Nephron progenitor cell (in vitro differentiated cells): ENCODE measurements around the gene NRF1.

Experiments
- DNase-seq: peaks from one replicate; pipeline ENCODE4 v3.0.0; 2021
- H3K27ac Mint-ChIP-seq: 2 replicates; pipeline ENCODE4 v1.8.0; 2021; ENCODE audit warnings: mild to moderate bottlenecking, moderate library complexity, mixed read lengths
- H3K27me3 Mint-ChIP-seq: 2 replicates; pipeline ENCODE4 v1.8.0; 2021; ENCODE audit warnings: mild to moderate bottlenecking, low read depth, mixed read lengths; ENCODE audit not compliant: poor library complexity
- H3K36me3 Mint-ChIP-seq: 2 replicates; pipeline ENCODE4 v1.8.0; 2021; ENCODE audit warnings: low read depth, mixed read lengths
- H3K4me1 Mint-ChIP-seq: 2 replicates; pipeline ENCODE4 v1.8.0; 2021; ENCODE audit warnings: mixed read lengths
- H3K4me3 Mint-ChIP-seq: 2 replicates; pipeline ENCODE4 v1.8.0; 2021; ENCODE audit warnings: mild to moderate bottlenecking, moderate library complexity, mixed read lengths
- H3K9me3 Mint-ChIP-seq: 2 replicates; pipeline ENCODE4 v1.8.0; 2021; ENCODE audit warnings: mild to moderate bottlenecking, moderate library complexity, mixed read lengths
- CTCF ChIP-seq: fragments of 200-600 bp; sonication (generic); IDR thresholded peaks from 2 replicates; pipeline ENCODE4 v1.5.0; 2021; ENCODE audit warnings: antibody characterized with exemption

The NRF1 gene

GRCh38 chr7:129665013-129665401 lies 53.5 kb downstream of the NRF1 start:
- no peak for DNase-seq
- Mint-ChIP-seq H3K27ac (no peak overlapping the region), H3K4me1 (no peaks in the 10 kb centered on the region), H3K27me3 (no peaks in the 10 kb centered on the region), H3K4me3 (no peak overlapping the region), H3K9me3 (peaks cover 38% of the 10 kb centered on the region), H3K36me3 (peaks cover 69% of the 10 kb centered on the region)
- TF ChIP-seq CTCF, result no peak

- DNase-seq, result no peak
- H3K4me1 Mint-ChIP-seq, result no peaks in the 10 kb centered on the region
- H3K27me3 Mint-ChIP-seq, result no peaks in the 10 kb centered on the region
- no peak for TF ChIP-seq CTCF
- peaks cover 17% of the 10 kb centered on the region for H3K9me3 Mint-ChIP-seq
- H3K4me3 Mint-ChIP-seq, result no peak overlapping the region
- peaks cover 48% of the 10 kb centered on the region for H3K36me3 Mint-ChIP-seq
- no peak overlapping the region for H3K27ac Mint-ChIP-seq
Observed at GRCh38 chr7:129667116-129667515, 55.6 kb downstream of the NRF1 start.

- Mint-ChIP-seq H3K4me1 (no peaks in the 10 kb centered on the region), H3K27me3 (no peaks in the 10 kb centered on the region)
Observed at GRCh38 chr7:129667551-129667950, 56.0 kb downstream of the NRF1 start.

DNA sequence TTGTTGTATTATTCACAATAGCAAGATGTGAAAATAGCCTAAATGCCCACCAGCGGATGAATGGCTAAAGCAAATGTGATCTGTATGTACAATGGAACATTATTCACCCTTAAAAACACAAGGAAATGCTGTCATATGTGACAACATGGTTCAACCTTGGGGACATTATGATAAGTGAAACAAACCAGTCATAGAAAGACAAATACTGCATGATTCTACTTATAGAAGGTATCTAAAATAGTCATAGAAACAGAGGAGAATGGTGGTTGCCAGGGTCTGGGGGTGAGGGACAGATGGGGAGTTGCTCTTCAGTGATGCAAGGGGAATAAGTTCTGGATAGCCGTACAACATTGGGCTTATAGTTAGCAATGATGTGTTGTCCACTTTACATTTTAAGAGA lies 58.4 kb downstream of the NRF1 start:
- no peak overlapping the region for H3K27ac Mint-ChIP-seq
- TF ChIP-seq CTCF, result no peak
- peaks cover 7% of the 10 kb centered on the region for H3K9me3 Mint-ChIP-seq
- H3K4me3 Mint-ChIP-seq, result no peak overlapping the region
- DNase-seq, result no peak
- peaks cover 34% of the 10 kb centered on the region for H3K36me3 Mint-ChIP-seq
- H3K27me3 Mint-ChIP-seq, result no peaks in the 10 kb centered on the region
- no peaks in the 10 kb centered on the region for H3K4me1 Mint-ChIP-seq

More at GRCh38 chr7:129667551-129667950, 56.0 kb downstream of the NRF1 start:
- Mint-ChIP-seq H3K4me3 (no peak overlapping the region), H3K36me3 (peaks cover 44% of the 10 kb centered on the region), H3K9me3 (peaks cover 12% of the 10 kb centered on the region), H3K27ac (no peak overlapping the region)
- no peak for TF ChIP-seq CTCF
- no peak for DNase-seq

DNA sequence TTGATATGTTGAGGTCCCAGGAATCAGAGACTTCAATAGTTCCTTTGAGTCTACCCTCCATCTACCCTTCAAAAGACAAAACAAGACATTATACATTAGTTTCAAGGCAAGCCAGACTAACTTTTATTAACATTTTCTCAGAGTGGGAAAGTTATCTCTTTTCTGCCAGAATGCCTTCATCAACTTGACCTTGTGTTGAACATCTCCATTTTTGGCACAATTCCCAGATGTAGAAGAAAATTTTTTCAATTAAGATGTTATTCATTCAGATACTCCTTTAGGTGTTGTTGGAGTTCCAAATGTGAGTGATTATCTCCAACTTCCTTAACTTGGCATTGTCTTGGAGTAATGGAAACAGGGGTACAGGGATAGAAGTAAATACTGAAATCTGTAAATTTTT lies 59.1 kb downstream of the NRF1 start:
- no peak for DNase-seq

More for the DNA sequence above, 59.1 kb downstream of the NRF1 start:
- Mint-ChIP-seq H3K4me3 (no peak overlapping the region), H3K9me3 (peaks cover 15% of the 10 kb centered on the region), H3K36me3 (peaks cover 36% of the 10 kb centered on the region), H3K27me3 (no peaks in the 10 kb centered on the region), H3K4me1 (no peaks in the 10 kb centered on the region), H3K27ac (no peak overlapping the region)
- no peak for TF ChIP-seq CTCF
